Pancreas (tissue), 10 donors: Measurements from ENCODE around the gene HLA-G. TPM values are rescaled to one million over a fixed set of nuclear protein-coding genes. Genes with fewer than 3 reads are reported as not detected.

ENCODE experiments used
- ATAC-seq, 4 donors: fragments of 200-7000 bp; cut with Tn5 transposase; one replicate each; pipeline versions ENCODE4 v1.8.0 to v1.9.1; 2020; ENCODE audit warnings: mild to moderate bottlenecking in 4 of 4, moderate library complexity in 4 of 4
- DNase-seq, 6 donors: peaks; one replicate each; pipeline ENCODE4 v3.0.0-alpha.2; 2020
- FAIRE-seq: peaks from 2 replicates; lab custom pipeline; 2012; peaks lifted over from hg19 to GRCh38; lab: Jason Lieb, UNC
- H3K27ac ChIP-seq, 4 donors: fragments of 200-600 bp; sonication (generic); 1 replicate in 3 of 4; 2 replicates in 1 of 4; pipeline versions ENCODE4 v1.5.0 to v1.8.0; 2020
- H3K27me3 ChIP-seq, 4 donors: fragments of 200-600 bp; one replicate each; pipeline ENCODE4 v1.8.0; 2021
- H3K36me3 ChIP-seq, 3 donors: fragments of 200-600 bp; sonication (generic) in 1 of 3; one replicate each; pipeline versions ENCODE4 v1.5.0 to v1.8.0; 2020 to 2021
- H3K4me1 ChIP-seq, 3 donors: fragments of 200-600 bp; one replicate each; pipeline ENCODE4 v1.8.0; 2021
- H3K4me3 ChIP-seq, 4 donors: fragments of 200-600 bp; sonication (generic) in 2 of 4; one replicate each; pipeline versions ENCODE4 v1.5.0 to v1.8.0; 2020 to 2021
- H3K9me3 ChIP-seq, 4 donors: fragments of 200-600 bp; one replicate each; pipeline ENCODE4 v1.8.0; 2021
- WGBS, 2 donors: extraction: QIAGEN DNeasy Blood & Tissue Kit; methylation state at CpG; one replicate each; pipeline ENCODE4 v1.1.7; 2013; 5-methylcytosine and 5-hydroxymethylcytosine counted together
- intact Hi-C, 3 donors: fragments of 100-400 bp; cut with DNase I; formaldehyde crosslinking; loops; one replicate each; pipeline versions ENCODE4 v1.11.1 to v1.14.2; 2022
- polyA plus RNA-seq, 2 donors: library from polyadenylated mRNA; stranded (reverse); fragments of 200-250 nt; gene quantifications; one replicate each; pipeline ENCODE4 v1.2.3, GENCODE V29; 2013
- total RNA-seq, 6 donors: library from RNA; stranded (reverse); fragmentation: NEBNext Ultra II Directional in 4 of 6; extraction: Animal tissue kit (Norgen Biotek cat#: 25700) in 4 of 6; gene quantifications; one replicate each; pipeline versions ENCODE4 v1.2.1 to v1.2.4, GENCODE V29; 2021 to 2023
- TF ChIP-seq, protein P1 (sequence below), 4 donors: fragments of 200-600 bp; sonication (generic) in 3 of 4; IDR thresholded peaks; one replicate each; pipeline versions ENCODE4 v1.5.0 to v1.8.0; 2021; ENCODE audit warnings: antibody characterized with exemption in 4 of 4
- donor health status: healthy with polysubstance abuse.
- donor health status: DM: no; HTN: no; CAD: no; lungs with moderate emphysema.
- donor health status: DM: no; HTN: no; CAD: no.
- donor health status: control.
- donor health status: control.
- donor health status: Bipolar disorder and iron deficiency.
- donor health status: DM: yes; HTN: yes; CAD: no.
- donor health status: DM: no; HTN: no; CAD: no.
- donor health status: DM: no; HTN: no; CAD: no.
- donor health status: DM: yes; HTN: yes; CAD: no.

The HLA-G gene
- total and polyA plus RNA-seq, 8 donors: 0.12 to 0.52 (median 0.25) TPM; not detected in 2

DNA sequence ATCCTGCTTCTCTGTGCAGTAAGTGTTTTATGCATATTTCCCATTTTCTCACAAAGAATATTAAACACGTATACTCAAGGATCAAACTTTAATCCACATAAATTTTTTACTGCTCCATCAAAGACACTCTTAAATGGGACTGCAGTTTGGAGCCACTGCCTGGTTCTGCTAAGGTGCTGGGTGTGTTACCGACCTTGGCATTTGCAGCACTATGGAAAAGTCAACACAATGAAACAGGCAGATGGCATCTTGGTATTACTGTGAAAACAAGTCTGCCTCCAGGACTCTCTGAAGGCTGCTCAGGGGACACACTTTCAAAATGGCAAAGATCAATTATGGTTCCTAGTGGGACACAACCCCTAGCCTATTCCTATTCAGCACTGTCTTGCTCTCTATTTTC is 17.3 kb upstream of the HLA-G start:
- intact Hi-C loops: no loop called here
- Histone ChIP-seq H3K27me3 (no peaks in the 10 kb centered on the region), H3K4me3 (no peak overlapping the region), H3K4me1 (no peaks in the 10 kb centered on the region), H3K27ac (no peak overlapping the region), H3K36me3 (no peaks in the 10 kb centered on the region), H3K9me3 (no peaks in the 10 kb centered on the region)
- TF ChIP-seq, protein P1, sequence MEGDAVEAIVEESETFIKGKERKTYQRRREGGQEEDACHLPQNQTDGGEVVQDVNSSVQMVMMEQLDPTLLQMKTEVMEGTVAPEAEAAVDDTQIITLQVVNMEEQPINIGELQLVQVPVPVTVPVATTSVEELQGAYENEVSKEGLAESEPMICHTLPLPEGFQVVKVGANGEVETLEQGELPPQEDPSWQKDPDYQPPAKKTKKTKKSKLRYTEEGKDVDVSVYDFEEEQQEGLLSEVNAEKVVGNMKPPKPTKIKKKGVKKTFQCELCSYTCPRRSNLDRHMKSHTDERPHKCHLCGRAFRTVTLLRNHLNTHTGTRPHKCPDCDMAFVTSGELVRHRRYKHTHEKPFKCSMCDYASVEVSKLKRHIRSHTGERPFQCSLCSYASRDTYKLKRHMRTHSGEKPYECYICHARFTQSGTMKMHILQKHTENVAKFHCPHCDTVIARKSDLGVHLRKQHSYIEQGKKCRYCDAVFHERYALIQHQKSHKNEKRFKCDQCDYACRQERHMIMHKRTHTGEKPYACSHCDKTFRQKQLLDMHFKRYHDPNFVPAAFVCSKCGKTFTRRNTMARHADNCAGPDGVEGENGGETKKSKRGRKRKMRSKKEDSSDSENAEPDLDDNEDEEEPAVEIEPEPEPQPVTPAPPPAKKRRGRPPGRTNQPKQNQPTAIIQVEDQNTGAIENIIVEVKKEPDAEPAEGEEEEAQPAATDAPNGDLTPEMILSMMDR (IDR thresholded peaks at IDR 0.05): no peak
- no peak for DNase-seq
- FAIRE-seq: no peak
- WGBS, 2 donors: 24 to 29% methylated on average over 2 of the region's 2 CpGs
- peak; percentile 63 to 97 (median 70) for ATAC-seq

GRCh38 chr6:29811377-29811776 is 16.2 kb upstream of the HLA-G start:
- Histone ChIP-seq H3K4me1 (no peaks in the 10 kb centered on the region), H3K27ac (no peak overlapping the region), H3K27me3 (no peaks in the 10 kb centered on the region), H3K9me3 (no peaks in the 10 kb centered on the region), H3K4me3 (no peak overlapping the region), H3K36me3 (no peaks in the 10 kb centered on the region)
- FAIRE-seq (no peak), ATAC-seq (no peak), DNase-seq (no peak)
- WGBS, 2 donors: 90 to 100% methylated on average over 1 of the region's 1 CpG
- intact Hi-C loops: no loop called here
- TF ChIP-seq, protein P1 (IDR thresholded peaks at IDR 0.05): no peak

DNA sequence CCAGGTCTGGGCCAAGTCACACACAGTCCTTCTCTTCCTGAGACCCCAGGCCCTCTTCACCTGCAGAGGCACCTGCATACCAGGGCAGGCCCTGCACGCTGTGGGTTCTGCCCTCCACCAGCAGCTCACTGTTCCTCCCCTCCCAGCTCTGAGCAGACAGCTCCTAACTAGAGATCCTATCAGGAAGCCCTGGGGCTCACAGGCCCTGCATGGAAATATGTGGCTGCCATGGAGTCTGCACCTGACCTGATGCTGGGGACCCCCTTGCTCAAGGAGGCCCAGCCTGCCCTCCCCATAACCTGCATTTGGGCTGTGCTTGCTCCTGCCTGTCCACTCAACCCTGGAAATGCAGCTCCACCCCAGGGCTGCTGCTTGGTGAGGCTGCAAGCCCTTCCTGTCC is 14.6 kb upstream of the HLA-G start:
- TF ChIP-seq, protein P1 (IDR thresholded peaks at IDR 0.05): no peak
- Histone ChIP-seq H3K4me3 (no peak overlapping the region), H3K27me3 (no peaks in the 10 kb centered on the region), H3K9me3 (no peaks in the 10 kb centered on the region), H3K27ac (no peak overlapping the region), H3K36me3 (no peaks in the 10 kb centered on the region), H3K4me1 (no peaks in the 10 kb centered on the region)
- WGBS, 2 donors: 0 to 69% methylated on average over 1 of the region's 1 CpG
- ATAC-seq (no peak), DNase-seq (no peak), FAIRE-seq (no peak)
- intact Hi-C loops: no loop called here

DNA sequence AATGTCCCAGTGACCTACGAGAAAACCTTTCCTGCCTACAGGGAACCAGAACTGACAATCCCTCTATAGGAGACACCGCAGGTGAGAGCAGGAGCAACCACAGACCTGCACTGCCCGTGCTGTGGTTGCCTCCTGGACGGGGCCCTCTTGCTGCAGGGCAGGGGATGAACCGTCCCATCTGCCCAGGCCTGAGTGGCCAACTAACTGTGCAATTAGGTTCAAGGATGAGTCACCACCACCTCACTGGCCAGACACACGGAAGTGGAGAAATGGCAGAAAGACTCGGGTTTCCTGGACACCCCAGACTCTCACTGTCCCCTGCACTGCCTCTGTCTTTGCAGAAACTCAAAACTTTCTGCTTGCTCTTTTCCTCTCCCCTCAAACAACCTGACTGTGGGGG is 13.8 kb upstream of the HLA-G start:
- H3K27me3 ChIP-seq: no peaks in the 10 kb centered on the region
- FAIRE-seq (no peak), ATAC-seq (no peak), DNase-seq (no peak)
- no peaks in the 10 kb centered on the region for H3K4me1 ChIP-seq
- H3K27ac ChIP-seq: no peak overlapping the region
- H3K4me3 ChIP-seq: no peak overlapping the region
- no peaks in the 10 kb centered on the region for H3K9me3 ChIP-seq
- intact Hi-C loops: no loop called here
- no peaks in the 10 kb centered on the region for H3K36me3 ChIP-seq
- WGBS, 2 donors: 79 to 86% methylated on average over 7 of the region's 7 CpGs
- TF ChIP-seq, protein P1 (IDR thresholded peaks at IDR 0.05): no peak

DNA sequence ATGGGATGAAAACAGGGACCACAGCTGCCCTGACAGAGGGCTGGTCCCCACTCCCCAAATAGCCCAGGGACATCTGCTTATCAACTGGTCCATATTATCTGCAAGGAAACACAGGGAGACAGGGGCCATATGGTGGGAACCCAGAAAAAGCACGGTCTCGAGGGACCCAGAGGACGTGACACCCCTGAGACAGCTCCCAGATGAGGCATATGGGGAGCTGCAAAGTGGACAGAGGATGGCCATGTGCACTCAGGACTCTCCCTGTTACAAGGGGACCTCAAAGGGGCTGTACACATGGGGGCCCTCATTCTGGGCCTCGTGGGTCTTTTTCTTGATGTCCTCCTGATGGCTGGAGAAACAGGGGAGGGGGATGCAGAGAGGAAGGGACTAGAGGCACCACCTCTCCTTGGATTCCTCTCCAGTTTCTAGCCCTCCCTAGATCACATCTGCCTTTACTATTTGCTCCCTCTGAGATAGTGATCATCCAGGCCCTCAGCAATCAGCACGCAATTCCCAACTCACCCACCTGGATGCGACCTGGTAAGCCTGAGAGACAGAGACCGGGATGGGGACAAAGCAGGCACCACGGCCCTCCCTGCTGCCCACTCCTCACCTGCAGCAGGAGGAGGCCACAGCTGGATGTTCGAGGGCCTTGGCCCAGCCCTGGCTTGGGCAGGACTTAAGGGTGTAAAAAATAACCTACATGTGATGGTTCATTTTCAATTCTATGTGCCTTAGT is 13.1 kb upstream of the HLA-G start:
- Histone ChIP-seq H3K4me3 (no peak overlapping the region), H3K4me1 (no peaks in the 10 kb centered on the region), H3K27me3 (no peaks in the 10 kb centered on the region), H3K36me3 (no peaks in the 10 kb centered on the region), H3K9me3 (no peaks in the 10 kb centered on the region), H3K27ac (no peak overlapping the region)
- DNase-seq (no peak), ATAC-seq (no peak), FAIRE-seq (no peak)
- WGBS, 2 donors: 56 to 78% methylated on average over 9 of the region's 9 CpGs
- intact Hi-C loops: no loop called here
- TF ChIP-seq, protein P1 (IDR thresholded peaks at IDR 0.05): no peak
